HepG2 (cell line): ENCODE results near the gene HLF. TPM values are rescaled to one million over a fixed set of nuclear protein-coding genes. Genes with fewer than 3 reads are reported as not detected.

ENCODE experiments used
- ATF7 ChIP-seq, 2 experiments: fragments of 450-650 bp in 1 of 2; sonication (generic) in 1 of 2; formaldehyde crosslinking in 1 of 2; IDR thresholded peaks; 2 replicates each; pipeline versions ENCODE4 v1.4.0 to v1.6.1; 2016 to 2020; ENCODE audit warnings: antibody characterized with exemption in 1 of 2, mild to moderate bottlenecking in 1 of 2, missing genetic modification reagents in 1 of 2
- BRCA1 ChIP-seq: sonication (generic); formaldehyde crosslinking; IDR thresholded peaks from 2 replicates; pipeline ENCODE4 v1.4.0; 2020; ENCODE audit warnings: missing genetic modification reagents
- EP300 ChIP-seq, 3 experiments: sonication (generic) in 1 of 3; formaldehyde crosslinking in 1 of 3; IDR thresholded peaks; 2 replicates each; pipeline versions ENCODE4 v1.5.1 to v1.6.1; 2011 to 2020; ENCODE audit warnings: low read depth in 2 of 3, low read length in 2 of 3, borderline replicate concordance in 1 of 3, improper control_type of control experiment in 1 of 3, mild to moderate bottlenecking in 1 of 3, missing genetic modification reagents in 1 of 3, moderate library complexity in 1 of 3
- GATAD1 ChIP-seq: IDR thresholded peaks from 2 replicates; pipeline ENCODE4 v1.6.1; 2016; ENCODE audit warnings: missing genetic modification reagents, missing compliant biosample characterization
- HHEX ChIP-seq: IDR thresholded peaks from 2 replicates; pipeline ENCODE4 v1.6.1; 2016; ENCODE audit warnings: control low read depth
- MLXIP ChIP-seq: sonication (generic); formaldehyde crosslinking; IDR thresholded peaks from 2 replicates; pipeline ENCODE4 v1.9.0; 2021; ENCODE audit warnings: missing genetic modification reagents, borderline replicate concordance
- RELA ChIP-seq: sonication (generic); formaldehyde crosslinking; IDR thresholded peaks from 2 replicates; pipeline ENCODE4 v1.4.0; 2020; ENCODE audit warnings: missing genetic modification reagents
- ZEB1 ChIP-seq: IDR thresholded peaks from 2 replicates; pipeline ENCODE4 v1.6.1; 2012; ENCODE audit warnings: mild to moderate bottlenecking, low read depth, inconsistent platforms; ENCODE audit not compliant: insufficient replicate concordance
- ZNF318 ChIP-seq: sonication (generic); formaldehyde crosslinking; IDR thresholded peaks from 2 replicates; pipeline ENCODE4 v1.4.0; 2020; ENCODE audit warnings: mild to moderate bottlenecking, missing genetic modification reagents
- ZNF326 ChIP-seq: sonication (generic); formaldehyde crosslinking; IDR thresholded peaks from 2 replicates; pipeline ENCODE4 v1.4.0; 2020; ENCODE audit warnings: missing genetic modification reagents, borderline replicate concordance
- ZNF720 ChIP-seq: sonication (generic); formaldehyde crosslinking; IDR thresholded peaks from 2 replicates; pipeline ENCODE4 v1.4.0; 2020; ENCODE audit warnings: missing genetic modification reagents
- ZNF83 ChIP-seq: sonication (generic); formaldehyde crosslinking; IDR thresholded peaks from 2 replicates; pipeline ENCODE4 v1.4.0; 2020; ENCODE audit warnings: missing genetic modification reagents, mild to moderate bottlenecking, borderline replicate concordance
- polyA plus RNA-seq, 8 experiments: library from polyadenylated mRNA; depleted of rRNA in 3 of 8; stranded (reverse) in 7 of 8; unstranded in 1 of 8; fragments of >200 nt; fragmentation: Illumina TruSeq in 4 of 8; extraction: Trizol in 4 of 8; gene quantifications; 2 replicates each; pipeline versions ENCODE4 v1.2.1 to v1.2.3, GENCODE V29; 2011 to 2016; ENCODE audit warnings: low read depth in 4 of 8, missing spikeins in 1 of 8, mixed read lengths in 1 of 8; ENCODE audit not compliant: insufficient read depth in 1 of 8
- total RNA-seq, 5 experiments: library from RNA; depleted of rRNA; stranded (reverse); fragments of >200 nt; fragmentation: Illumina TruSeq; extraction: Trizol; gene quantifications; 2 replicates each; pipeline ENCODE4 v1.2.3, GENCODE V29; 2016; ENCODE audit warnings: low read depth in 1 of 5

HLF gene
- total and polyA plus RNA-seq, 2 of the 13 experiments (the other 11 are each of a cell fraction or from before 2014, with no cell fraction given) = 202 to 346 TPM

- no peak for TF ChIP-seq ZNF326 (CRISPR knock-in tag)
- TF ChIP-seq BRCA1 (CRISPR knock-in tag) = peak; percentile 44; the same call in 1 of the 2 replicates
- no peak for TF ChIP-seq HHEX
- TF ChIP-seq ZNF720 (CRISPR knock-in tag) = 0 out of 2 replicates have a peak, but pooled peaks have one; percentile 20
- 0 out of 2 replicates have a peak, but pooled peaks have one; percentile 81 for TF ChIP-seq ZNF83 (CRISPR knock-in tag)
- no peak for TF ChIP-seq ATF7 (IDR thresholded peaks at IDR 0.05)
- no peak for TF ChIP-seq ATF7 (CRISPR knock-in tag; IDR thresholded peaks at IDR 0.05)
- no peak for TF ChIP-seq ZEB1
- 0 out of 2 replicates have a peak, but pooled peaks have one; percentile 27 for TF ChIP-seq MLXIP (CRISPR knock-in tag)
- TF ChIP-seq ZNF318 (CRISPR knock-in tag) = no peak
- no peak; the same call in 1 of the 2 replicates for TF ChIP-seq GATAD1 (CRISPR knock-in tag)
- TF ChIP-seq RELA = 0 out of 2 replicates have a peak, but pooled peaks have one; percentile 47
- peak in 1 of 2 experiments; percentile 30; a peak in 2 of 4 replicates for TF ChIP-seq EP300 (IDR thresholded peaks at IDR 0.05; ENCODE audit: low read depth in 2 of 2, low read length in 2 of 2)
- TF ChIP-seq EP300 (CRISPR knock-in tag; IDR thresholded peaks at IDR 0.05; ENCODE audit: borderline replicate concordance) = no peak
These were observed 26.4 kb upstream of the HLF start (continued) for GRCh38 chr17:55238179-55238930.
